Parathyroid adenoma (tissue), 2 donors: Measurements from ENCODE around the gene SMC6.

ENCODE experiments used
- H2AFZ ChIP-seq: fragments of 300-600 bp; sonication (generic); one replicate; pipeline ENCODE4 v1.7.0; 2017; ENCODE audit warnings: antibody characterized with exemption, mild to moderate bottlenecking
- H3K27ac ChIP-seq: fragments of 300-600 bp; sonication (generic); one replicate; pipeline ENCODE4 v1.7.0; 2017
- H3K27me3 ChIP-seq: fragments of 300-600 bp; sonication (generic); one replicate; pipeline ENCODE4 v1.7.0; 2017; ENCODE audit warnings: low read length; ENCODE audit not compliant: control insufficient read depth, insufficient read depth
- H3K36me3 ChIP-seq: fragments of 300-600 bp; sonication (generic); one replicate; pipeline ENCODE4 v1.7.0; 2017; ENCODE audit warnings: low read length; ENCODE audit not compliant: control insufficient read depth, insufficient read depth
- H3K4me1 ChIP-seq: fragments of 300-600 bp; sonication (generic); one replicate; pipeline ENCODE4 v1.7.0; 2017; ENCODE audit warnings: control low read depth
- H3K4me2 ChIP-seq: fragments of 300-600 bp; sonication (generic); one replicate; pipeline ENCODE4 v1.7.0; 2017; ENCODE audit warnings: low read length
- H3K4me3 ChIP-seq: fragments of 300-600 bp; sonication (generic); one replicate; pipeline ENCODE4 v1.7.0; 2017; ENCODE audit warnings: low read depth, low read length
- H3K79me2 ChIP-seq: fragments of 300-600 bp; sonication (generic); one replicate; pipeline ENCODE4 v1.7.0; 2017; ENCODE audit warnings: control low read depth
- H3K9ac ChIP-seq: fragments of 300-600 bp; sonication (generic); one replicate; pipeline ENCODE4 v1.7.0; 2017; ENCODE audit warnings: mild to moderate bottlenecking
- H3K9me3 ChIP-seq: fragments of 300-600 bp; sonication (generic); one replicate; pipeline ENCODE4 v1.7.0; 2017; ENCODE audit warnings: low read length; ENCODE audit not compliant: control insufficient read depth
- TF ChIP-seq, protein P1 (sequence below): fragments of 300-600 bp; sonication (generic); IDR thresholded peaks from one replicate; pipeline ENCODE4 v1.7.0; 2017; ENCODE audit warnings: antibody characterized with exemption, mild to moderate bottlenecking
- donor health status: primary hyperparathyroidism.

SMC6 gene

DNA sequence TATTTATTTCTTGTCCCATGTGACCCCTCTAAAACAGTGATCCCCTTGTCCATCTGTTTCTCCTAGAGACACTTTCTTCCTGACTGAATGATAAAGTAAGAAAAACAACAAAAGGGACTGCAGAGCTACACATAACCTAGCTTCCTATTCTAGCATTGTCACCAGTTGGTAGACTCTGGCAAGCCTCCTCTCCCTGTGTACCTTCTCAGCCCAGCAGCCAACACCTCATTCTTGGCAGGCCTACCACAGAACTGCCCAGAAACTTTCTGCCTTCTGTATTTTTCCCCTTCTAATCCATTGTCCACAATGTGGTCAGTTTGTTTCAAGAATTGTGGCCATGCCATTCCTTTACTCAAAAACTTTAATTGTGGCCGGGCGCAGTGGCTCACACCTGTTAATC is 13.4 kb downstream of the SMC6 start:
- TF ChIP-seq, protein P1, sequence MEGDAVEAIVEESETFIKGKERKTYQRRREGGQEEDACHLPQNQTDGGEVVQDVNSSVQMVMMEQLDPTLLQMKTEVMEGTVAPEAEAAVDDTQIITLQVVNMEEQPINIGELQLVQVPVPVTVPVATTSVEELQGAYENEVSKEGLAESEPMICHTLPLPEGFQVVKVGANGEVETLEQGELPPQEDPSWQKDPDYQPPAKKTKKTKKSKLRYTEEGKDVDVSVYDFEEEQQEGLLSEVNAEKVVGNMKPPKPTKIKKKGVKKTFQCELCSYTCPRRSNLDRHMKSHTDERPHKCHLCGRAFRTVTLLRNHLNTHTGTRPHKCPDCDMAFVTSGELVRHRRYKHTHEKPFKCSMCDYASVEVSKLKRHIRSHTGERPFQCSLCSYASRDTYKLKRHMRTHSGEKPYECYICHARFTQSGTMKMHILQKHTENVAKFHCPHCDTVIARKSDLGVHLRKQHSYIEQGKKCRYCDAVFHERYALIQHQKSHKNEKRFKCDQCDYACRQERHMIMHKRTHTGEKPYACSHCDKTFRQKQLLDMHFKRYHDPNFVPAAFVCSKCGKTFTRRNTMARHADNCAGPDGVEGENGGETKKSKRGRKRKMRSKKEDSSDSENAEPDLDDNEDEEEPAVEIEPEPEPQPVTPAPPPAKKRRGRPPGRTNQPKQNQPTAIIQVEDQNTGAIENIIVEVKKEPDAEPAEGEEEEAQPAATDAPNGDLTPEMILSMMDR: no peak
- Histone ChIP-seq H3K9ac (no peak overlapping the region), H3K4me2 (no peak overlapping the region), H3K4me1 (no peaks in the 10 kb centered on the region), H3K27me3 (no peaks in the 10 kb centered on the region), H3K27ac (no peak overlapping the region), H3K9me3 (no peaks in the 10 kb centered on the region), H2AFZ (no peak overlapping the region), H3K36me3 (no peaks in the 10 kb centered on the region), H3K4me3 (no peak overlapping the region), H3K79me2 (no peaks in the 10 kb centered on the region)

DNA sequence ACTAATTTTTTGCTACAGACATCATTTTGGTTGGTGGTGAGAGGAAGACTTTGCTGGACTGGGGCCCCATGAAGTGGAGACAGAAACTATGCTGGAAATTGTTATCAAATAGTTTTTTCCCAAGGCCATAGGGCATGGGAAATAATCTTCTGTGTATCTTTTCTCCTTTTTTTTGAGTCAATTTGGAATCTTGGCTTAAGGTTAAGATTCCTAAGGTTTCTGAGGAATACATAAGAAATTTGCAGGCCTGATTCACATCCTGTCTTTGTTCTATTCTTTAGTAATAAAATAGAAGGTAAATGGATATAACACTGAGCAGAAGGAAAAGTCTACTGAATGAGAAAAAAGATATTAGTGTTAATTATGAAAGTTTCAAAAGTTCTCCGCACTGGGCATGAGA is 16.6 kb downstream of the SMC6 start:
- H3K27ac ChIP-seq: no peak overlapping the region

DNA sequence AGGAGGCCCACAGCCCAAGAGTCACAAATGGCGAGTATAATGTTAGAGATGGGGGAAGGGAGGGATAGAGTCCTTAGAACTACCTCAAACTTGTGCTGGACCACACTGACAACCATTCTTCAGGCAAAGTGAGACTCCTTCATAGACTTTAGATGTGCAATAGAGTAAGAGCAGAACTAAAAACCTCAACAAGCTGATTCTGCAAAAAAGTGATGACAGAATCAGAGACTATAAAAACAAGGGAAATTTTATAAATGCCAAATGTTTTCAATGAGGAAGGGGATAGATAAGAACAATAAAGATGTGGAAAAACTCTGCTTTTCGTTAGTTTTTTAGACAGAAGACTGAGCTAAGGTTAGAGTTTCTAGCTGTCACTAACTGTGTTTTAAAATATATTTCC is 17.7 kb downstream of the SMC6 start:
- no peaks in the 10 kb centered on the region for H3K79me2 ChIP-seq
- H3K4me1 ChIP-seq: no peaks in the 10 kb centered on the region
- no peaks in the 10 kb centered on the region for H3K9me3 ChIP-seq
- no peak overlapping the region for H3K27ac ChIP-seq
- no peak overlapping the region for H2AFZ ChIP-seq
- TF ChIP-seq, protein P1: no peak
- H3K4me2 ChIP-seq: no peak overlapping the region
- no peaks in the 10 kb centered on the region for H3K27me3 ChIP-seq
- H3K36me3 ChIP-seq: no peaks in the 10 kb centered on the region
- no peak overlapping the region for H3K9ac ChIP-seq
- no peak overlapping the region for H3K4me3 ChIP-seq

More for the DNA sequence above, 16.6 kb downstream of the SMC6 start:
- Histone ChIP-seq H3K9me3 (no peaks in the 10 kb centered on the region), H3K79me2 (no peaks in the 10 kb centered on the region), H3K9ac (no peak overlapping the region), H2AFZ (no peak overlapping the region), H3K36me3 (no peaks in the 10 kb centered on the region), H3K4me2 (no peak overlapping the region), H3K4me3 (no peak overlapping the region), H3K27me3 (no peaks in the 10 kb centered on the region), H3K4me1 (no peaks in the 10 kb centered on the region)
- TF ChIP-seq, protein P1: no peak

DNA sequence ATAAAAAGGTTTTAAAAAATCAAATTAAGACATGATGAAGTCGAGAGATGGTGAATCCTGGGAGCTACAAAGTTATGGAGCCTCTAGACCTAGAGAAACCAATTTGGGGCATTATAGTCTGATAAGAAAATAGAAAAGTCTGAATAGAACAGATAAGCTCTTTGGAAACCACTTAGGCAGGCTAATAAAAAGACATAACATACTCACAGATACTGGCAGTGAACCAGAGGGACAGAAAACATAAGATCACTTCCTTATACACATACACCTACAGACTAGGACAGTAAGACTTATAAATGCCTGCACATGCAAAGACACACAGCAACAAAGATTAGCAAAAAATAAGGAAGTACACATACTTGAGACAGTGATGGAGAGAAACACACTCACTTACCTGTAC is 20.0 kb downstream of the SMC6 start:
- H3K27me3 ChIP-seq: no peaks in the 10 kb centered on the region
- TF ChIP-seq, protein P1: no peak
- no peaks in the 10 kb centered on the region for H3K4me1 ChIP-seq
- H3K9me3 ChIP-seq: no peaks in the 10 kb centered on the region
- no peak overlapping the region for H3K4me3 ChIP-seq
- no peak overlapping the region for H2AFZ ChIP-seq
- no peaks in the 10 kb centered on the region for H3K79me2 ChIP-seq
- H3K27ac ChIP-seq: no peak overlapping the region
- no peak overlapping the region for H3K4me2 ChIP-seq
- no peak overlapping the region for H3K9ac ChIP-seq
- H3K36me3 ChIP-seq: no peaks in the 10 kb centered on the region

DNA sequence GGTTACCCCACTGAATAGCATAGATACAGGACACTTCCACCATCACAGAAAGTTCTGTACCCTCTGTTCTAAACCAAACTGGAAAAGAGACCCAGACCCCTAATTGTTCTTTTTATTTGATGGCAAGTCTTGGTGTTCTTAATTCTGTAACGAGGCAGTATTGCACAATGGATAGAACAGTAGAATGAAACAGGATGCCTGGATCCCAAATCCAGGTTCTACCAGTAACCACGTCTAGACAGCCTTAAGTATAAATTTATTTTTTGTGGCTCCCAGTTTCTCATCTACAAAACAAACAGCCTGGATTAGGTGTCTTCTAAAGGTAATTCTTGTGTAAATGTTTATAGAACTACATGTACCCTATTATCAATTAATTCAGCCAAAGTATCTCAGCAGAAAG is 23.7 kb downstream of the SMC6 start:
- no peak overlapping the region for H2AFZ ChIP-seq
- no peak overlapping the region for H3K27ac ChIP-seq
- H3K9ac ChIP-seq: no peak overlapping the region
- no peaks in the 10 kb centered on the region for H3K9me3 ChIP-seq
- no peaks in the 10 kb centered on the region for H3K36me3 ChIP-seq
- TF ChIP-seq, protein P1: no peak
- no peak overlapping the region for H3K4me2 ChIP-seq
- no peaks in the 10 kb centered on the region for H3K4me1 ChIP-seq
- H3K4me3 ChIP-seq: no peak overlapping the region
- H3K79me2 ChIP-seq: no peaks in the 10 kb centered on the region
- H3K27me3 ChIP-seq: no peaks in the 10 kb centered on the region
